Measurements from ENCODE around the gene FDXR. TPM values are rescaled to one million over a fixed set of nuclear protein-coding genes. Genes with fewer than 3 reads are reported as not detected.
A peak's percentile ranks its signal among the peaks of the same experiment; 100 is the strongest.

Gene FDXR
- total RNA-seq, 2 donors from 2014 or later: 44.3 to 79.7 TPM

GRCh38 chr17:74840989-74841666 is 31.7 kb downstream of the FDXR start:
- Mint-ChIP-seq H3K9me3 (no peaks in the 10 kb centered on the region), H3K4me3 (no peak overlapping the region), H3K27ac (no peak overlapping the region), H3K36me3 (ENCODE audit: insufficient read depth in 2 of 2) (no peaks in the 10 kb centered on the region), H3K27me3 (ENCODE audit: low read depth) (peaks cover 17% of the 10 kb centered on the region), H3K4me1 (ENCODE audit: low read depth) (peaks cover 22% of the 10 kb centered on the region)
- DNase-seq (no peak), ATAC-seq (replicated peaks in 1 of 2) (no peak)

GRCh38 chr17:74839990-74840852 is 32.6 kb downstream of the FDXR start:
- peak; percentile 25 to 42 for ATAC-seq (replicated peaks in 1 of 2)

GRCh38 chr17:74838274-74838673 is 34.5 kb downstream of the FDXR start:
- DNase-seq (no peak), ATAC-seq (replicated peaks in 1 of 2) (no peak)
- Mint-ChIP-seq H3K27me3 (ENCODE audit: low read depth) (peaks cover 7% of the 10 kb centered on the region), H3K27ac (no peak overlapping the region), H3K9me3 (no peaks in the 10 kb centered on the region), H3K36me3 (ENCODE audit: insufficient read depth in 2 of 2) (no peaks in the 10 kb centered on the region), H3K4me1 (ENCODE audit: low read depth) (peaks cover 22% of the 10 kb centered on the region), H3K4me3 (no peak overlapping the region)

More at GRCh38 chr17:74839990-74840852, 32.6 kb downstream of the FDXR start:
- no peaks in the 10 kb centered on the region for H3K36me3 Mint-ChIP-seq (ENCODE audit: insufficient read depth in 2 of 2)
- no peaks in the 10 kb centered on the region for H3K9me3 Mint-ChIP-seq
- no peak for DNase-seq
- H3K4me3 Mint-ChIP-seq: no peak overlapping the region
- peaks cover 22% of the 10 kb centered on the region for H3K4me1 Mint-ChIP-seq (ENCODE audit: low read depth)
- peaks cover 17% of the 10 kb centered on the region for H3K27me3 Mint-ChIP-seq (ENCODE audit: low read depth)
- no peak overlapping the region for H3K27ac Mint-ChIP-seq

GRCh38 chr17:74836691-74837467 is 35.9 kb downstream of the FDXR start:
- H3K36me3 Mint-ChIP-seq (ENCODE audit: insufficient read depth in 2 of 2): no peaks in the 10 kb centered on the region
- H3K4me1 Mint-ChIP-seq (ENCODE audit: low read depth): peaks cover 22% of the 10 kb centered on the region
- DNase-seq (no peak), ATAC-seq (replicated peaks in 1 of 2) (no peak)
- H3K27ac Mint-ChIP-seq: no peak overlapping the region
- no peaks in the 10 kb centered on the region for H3K9me3 Mint-ChIP-seq
- H3K4me3 Mint-ChIP-seq: no peak overlapping the region
- peaks cover 7% of the 10 kb centered on the region for H3K27me3 Mint-ChIP-seq (ENCODE audit: low read depth)

GRCh38 chr17:74836191-74836590 is 36.6 kb downstream of the FDXR start:
- Mint-ChIP-seq H3K4me3 (no peak overlapping the region), H3K27ac (no peak overlapping the region), H3K27me3 (ENCODE audit: low read depth) (peaks cover 5% of the 10 kb centered on the region), H3K4me1 (ENCODE audit: low read depth) (peaks cover 17% of the 10 kb centered on the region), H3K36me3 (ENCODE audit: insufficient read depth in 2 of 2) (no peaks in the 10 kb centered on the region), H3K9me3 (no peaks in the 10 kb centered on the region)
- no peak for DNase-seq
- ATAC-seq (replicated peaks in 1 of 2): no peak

GRCh38 chr17:74833501-74834377 is 39.1 kb downstream of the FDXR start:
- Mint-ChIP-seq H3K27me3 (ENCODE audit: low read depth) (no peaks in the 10 kb centered on the region), H3K27ac (no peak overlapping the region), H3K36me3 (ENCODE audit: insufficient read depth in 2 of 2) (no peaks in the 10 kb centered on the region), H3K4me1 (ENCODE audit: low read depth) (no peaks in the 10 kb centered on the region), H3K9me3 (no peaks in the 10 kb centered on the region), H3K4me3 (no peak overlapping the region)
- ATAC-seq (replicated peaks in 1 of 2) (no peak), DNase-seq (no peak)

- ATAC-seq (replicated peaks in 1 of 2) (no peak), DNase-seq (no peak)
- H3K4me3 Mint-ChIP-seq: no peak overlapping the region
- no peaks in the 10 kb centered on the region for H3K9me3 Mint-ChIP-seq
- H3K4me1 Mint-ChIP-seq (ENCODE audit: low read depth): no peaks in the 10 kb centered on the region
- no peaks in the 10 kb centered on the region for H3K27me3 Mint-ChIP-seq (ENCODE audit: low read depth)
- H3K27ac Mint-ChIP-seq: no peak overlapping the region
- no peaks in the 10 kb centered on the region for H3K36me3 Mint-ChIP-seq (ENCODE audit: insufficient read depth in 2 of 2)
Measured at GRCh38 chr17:74832421-74832820, 40.4 kb downstream of the FDXR start.

- DNase-seq: no peak
- H3K4me1 Mint-ChIP-seq (ENCODE audit: low read depth): no peaks in the 10 kb centered on the region
- H3K27me3 Mint-ChIP-seq (ENCODE audit: low read depth): no peaks in the 10 kb centered on the region
- H3K9me3 Mint-ChIP-seq: no peaks in the 10 kb centered on the region
- H3K4me3 Mint-ChIP-seq: no peak overlapping the region
- H3K27ac Mint-ChIP-seq: no peak overlapping the region
- H3K36me3 Mint-ChIP-seq (ENCODE audit: insufficient read depth in 2 of 2): no peaks in the 10 kb centered on the region
- no peak for ATAC-seq (replicated peaks in 1 of 2)
Measured at GRCh38 chr17:74831444-74832146, 41.2 kb downstream of the FDXR start.

GRCh38 chr17:74830861-74831260 is 41.9 kb downstream of the FDXR start:
- Mint-ChIP-seq H3K36me3 (ENCODE audit: insufficient read depth in 2 of 2) (no peaks in the 10 kb centered on the region), H3K27me3 (ENCODE audit: low read depth) (no peaks in the 10 kb centered on the region), H3K4me1 (ENCODE audit: low read depth) (no peaks in the 10 kb centered on the region), H3K27ac (no peak overlapping the region), H3K9me3 (no peaks in the 10 kb centered on the region), H3K4me3 (no peak overlapping the region)
- DNase-seq (no peak), ATAC-seq (replicated peaks in 1 of 2) (no peak)

- ATAC-seq (replicated peaks in 1 of 2) (no peak), DNase-seq (no peak)
- Mint-ChIP-seq H3K36me3 (ENCODE audit: insufficient read depth in 2 of 2) (no peaks in the 10 kb centered on the region), H3K9me3 (no peaks in the 10 kb centered on the region), H3K4me3 (no peak overlapping the region), H3K27ac (no peak overlapping the region), H3K27me3 (ENCODE audit: low read depth) (no peaks in the 10 kb centered on the region), H3K4me1 (ENCODE audit: low read depth) (no peaks in the 10 kb centered on the region)
Measured at GRCh38 chr17:74827800-74828199, 45.0 kb downstream of the FDXR start.

- no peaks in the 10 kb centered on the region for H3K36me3 Mint-ChIP-seq (ENCODE audit: insufficient read depth in 2 of 2)
- no peaks in the 10 kb centered on the region for H3K4me1 Mint-ChIP-seq (ENCODE audit: low read depth)
- H3K4me3 Mint-ChIP-seq: no peak overlapping the region
- DNase-seq (no peak), ATAC-seq (replicated peaks in 1 of 2) (no peak)
- H3K27ac Mint-ChIP-seq: no peak overlapping the region
- H3K27me3 Mint-ChIP-seq (ENCODE audit: low read depth): no peaks in the 10 kb centered on the region
- no peaks in the 10 kb centered on the region for H3K9me3 Mint-ChIP-seq
Measured at GRCh38 chr17:74825952-74826719, 46.7 kb downstream of the FDXR start.
